Small intestine (tissue), 7 donors: ENCODE measurements around the gene TTC21B. TPM values are rescaled to one million over a fixed set of nuclear protein-coding genes. Genes with fewer than 3 reads are reported as not detected.

ENCODE experiments used
- DNase-seq, 2 donors: peaks; one replicate each; pipeline versions ENCODE4 v3.0.0 to v3.0.0-alpha.2; 2013
- FAIRE-seq: peaks from 2 replicates; lab custom pipeline; 2012; peaks lifted over from hg19 to GRCh38; lab: Jason Lieb, UNC
- H3K27ac ChIP-seq, 3 donors: one replicate each; pipeline ENCODE4 v1.5.1; 2013; ENCODE audit warnings: low read length in 2 of 3, mild to moderate bottlenecking in 2 of 3, control low read depth in 1 of 3, inconsistent platforms in 1 of 3, low read depth in 1 of 3, moderate library complexity in 1 of 3
- H3K27me3 ChIP-seq, 3 donors: one replicate each; pipeline ENCODE4 v1.6.1; 2013; ENCODE audit warnings: low read length in 3 of 3, inconsistent platforms in 1 of 3; ENCODE audit not compliant: control insufficient read depth in 3 of 3, insufficient read depth in 3 of 3
- H3K36me3 ChIP-seq, 3 donors: one replicate each; pipeline ENCODE4 v1.6.1; 2013; ENCODE audit warnings: low read length in 3 of 3, inconsistent platforms in 1 of 3, low read depth in 1 of 3, mild to moderate bottlenecking in 1 of 3, moderate library complexity in 1 of 3; ENCODE audit not compliant: control insufficient read depth in 3 of 3, insufficient read depth in 2 of 3
- H3K4me1 ChIP-seq, 3 donors: one replicate each; pipeline ENCODE4 v1.6.1; 2013; ENCODE audit warnings: low read length in 2 of 3, inconsistent platforms in 1 of 3, low read depth in 1 of 3, mild to moderate bottlenecking in 1 of 3, moderate library complexity in 1 of 3; ENCODE audit not compliant: control insufficient read depth in 3 of 3, insufficient read depth in 2 of 3
- H3K4me3 ChIP-seq, 3 donors: one replicate each; pipeline ENCODE4 v1.5.1; 2013; ENCODE audit warnings: low read length in 3 of 3, control low read depth in 1 of 3, inconsistent platforms in 1 of 3, low read depth in 1 of 3, mild to moderate bottlenecking in 1 of 3, moderate library complexity in 1 of 3
- H3K9me3 ChIP-seq, 2 donors: one replicate each; pipeline ENCODE4 v1.6.1; 2013; ENCODE audit warnings: low read depth in 1 of 2, low read length in 1 of 2; ENCODE audit not compliant: control insufficient read depth in 2 of 2, insufficient read depth in 1 of 2
- WGBS, 3 donors: extraction: QIAGEN DNeasy Blood & Tissue Kit; methylation state at CpG; one replicate each; pipeline ENCODE4 v1.1.7; 2013; 5-methylcytosine and 5-hydroxymethylcytosine counted together
- polyA plus RNA-seq, 4 donors: library from polyadenylated mRNA; stranded (reverse) in 3 of 4; unstranded in 1 of 4; fragments of 200-250 nt in 3 of 4; fragments of 120-200 nt in 1 of 4; gene quantifications; one replicate each; pipeline versions ENCODE4 v1.2.1 to v1.2.3, GENCODE V29; 2013
- donor health status: healthy with polysubstance abuse.
- donor health status: control.
- donor health status: control.
- donor health status: Bipolar disorder and iron deficiency.
- donor health status: healthy.

The TTC21B gene
- polyA plus RNA-seq, 4 donors = 3.2 to 17.7 (median 3.8) TPM

GRCh38 chr2:165891943-165892342, 61.6 kb downstream of the TTC21B start:
- Histone ChIP-seq H3K9me3 (no peaks in the 10 kb centered on the region), H3K36me3 (peaks cover 0 to 14% (median 0%) of the 10 kb centered on the region in 3 donors), H3K4me3 (no peak overlapping the region), H3K27me3 (no peaks in the 10 kb centered on the region), H3K4me1 (no peaks in the 10 kb centered on the region), H3K27ac (no peak overlapping the region)
- WGBS, 3 donors = 62 to 72% (median 67%) methylated on average over 2 of the region's 2 CpGs
- DNase-seq (no peak), FAIRE-seq (no peak)

- no peak for FAIRE-seq
- WGBS, 3 donors = 94 to 100% (median 100%) methylated on average over 1 of the region's 1 CpG
- peaks cover 0 to 12% (median 0%) of the 10 kb centered on the region in 3 donors for H3K36me3 ChIP-seq
Observed at GRCh38 chr2:165891345-165891744, 62.2 kb downstream of the TTC21B start.

GRCh38 chr2:165889798-165890197, 63.8 kb downstream of the TTC21B start:
- Histone ChIP-seq H3K36me3 (peaks cover 0 to 13% (median 0%) of the 10 kb centered on the region in 3 donors), H3K27ac (no peak overlapping the region), H3K9me3 (no peaks in the 10 kb centered on the region), H3K27me3 (no peaks in the 10 kb centered on the region), H3K4me3 (no peak overlapping the region), H3K4me1 (no peaks in the 10 kb centered on the region)
- FAIRE-seq (no peak), DNase-seq (no peak)

More at GRCh38 chr2:165891345-165891744, 62.2 kb downstream of the TTC21B start:
- H3K4me1 ChIP-seq = no peaks in the 10 kb centered on the region
- DNase-seq = no peak
- H3K27me3 ChIP-seq = no peaks in the 10 kb centered on the region
- no peaks in the 10 kb centered on the region for H3K9me3 ChIP-seq
- H3K27ac ChIP-seq = no peak overlapping the region
- H3K4me3 ChIP-seq = no peak overlapping the region

DNA sequence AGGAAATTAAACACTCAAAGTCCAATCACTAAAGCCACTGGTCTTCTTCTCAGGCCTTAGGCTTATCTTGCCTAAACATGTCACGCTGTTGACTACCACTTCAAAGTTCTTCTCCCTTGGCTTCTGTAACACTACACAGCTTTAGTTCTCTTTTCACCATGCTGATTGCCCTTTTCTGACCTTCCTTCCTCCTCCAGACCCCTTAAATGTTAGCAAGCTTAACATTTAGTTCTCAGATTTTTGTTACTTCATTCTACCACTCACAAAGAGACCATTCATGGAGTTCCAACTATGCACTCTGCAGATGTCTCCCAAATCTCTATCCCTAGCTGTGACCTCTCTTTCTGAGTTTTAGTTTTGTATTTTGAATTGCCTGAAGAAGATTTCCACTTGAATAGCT, 64.4 kb downstream of the TTC21B start:
- FAIRE-seq (no peak), DNase-seq (no peak)
- Histone ChIP-seq H3K36me3 (peaks cover 0 to 12% (median 0%) of the 10 kb centered on the region in 3 donors), H3K9me3 (no peaks in the 10 kb centered on the region), H3K4me1 (no peaks in the 10 kb centered on the region), H3K27me3 (no peaks in the 10 kb centered on the region), H3K4me3 (no peak overlapping the region), H3K27ac (no peak overlapping the region)
- 83 to 88% (median 84%) methylated on average over 1 of the region's 1 CpG for WGBS, 3 donors

GRCh38 chr2:165888171-165888570, 65.4 kb downstream of the TTC21B start:
- H3K9me3 ChIP-seq = no peaks in the 10 kb centered on the region
- H3K27me3 ChIP-seq = no peaks in the 10 kb centered on the region
- H3K4me3 ChIP-seq = no peak overlapping the region
- 84 to 99% (median 91%) methylated on average over 2 of the region's 2 CpGs for WGBS, 3 donors
- FAIRE-seq (no peak), DNase-seq (no peak)
- H3K27ac ChIP-seq = no peak overlapping the region
- H3K36me3 ChIP-seq = peaks cover 0 to 12% (median 2%) of the 10 kb centered on the region in 3 donors
- H3K4me1 ChIP-seq = no peaks in the 10 kb centered on the region

- no peaks in the 10 kb centered on the region for H3K4me1 ChIP-seq
- peaks cover 0 to 12% (median 2%) of the 10 kb centered on the region in 3 donors for H3K36me3 ChIP-seq
- no peak overlapping the region for H3K27ac ChIP-seq
- no peak for FAIRE-seq
- WGBS, 3 donors = 94 to 99% (median 99%) methylated on average over 3 of the region's 3 CpGs
- H3K9me3 ChIP-seq = no peaks in the 10 kb centered on the region
- no peaks in the 10 kb centered on the region for H3K27me3 ChIP-seq
- no peak overlapping the region for H3K4me3 ChIP-seq
- DNase-seq = no peak
Observed at GRCh38 chr2:165886487-165887146, 67.0 kb downstream of the TTC21B start.

GRCh38 chr2:165877565-165878550, 75.7 kb downstream of the TTC21B start:
- Histone ChIP-seq H3K36me3 (peaks cover 2 to 4% (median 4%) of the 10 kb centered on the region in 3 donors), H3K9me3 (no peaks in the 10 kb centered on the region), H3K4me3 (no peak overlapping the region), H3K27ac (no peak overlapping the region), H3K4me1 (no peaks in the 10 kb centered on the region), H3K27me3 (no peaks in the 10 kb centered on the region)
- DNase-seq (no peak), FAIRE-seq (no peak)
- WGBS, 3 donors = 83 to 94% (median 85%) methylated on average over 6 of the region's 6 CpGs

GRCh38 chr2:165876712-165877111, 76.9 kb downstream of the TTC21B start:
- DNase-seq (peak in 1 of 2 donors; percentile 24), FAIRE-seq (no peak)
- Histone ChIP-seq H3K27me3 (no peaks in the 10 kb centered on the region), H3K36me3 (peaks cover 2 to 7% (median 4%) of the 10 kb centered on the region in 3 donors), H3K27ac (no peak overlapping the region), H3K9me3 (no peaks in the 10 kb centered on the region), H3K4me3 (no peak overlapping the region), H3K4me1 (no peaks in the 10 kb centered on the region)
- WGBS, 3 donors = 20 to 38% (median 24%) methylated on average over 1 of the region's 1 CpG
